NCI-H128 (cell line): Measurements from ENCODE around the gene POU2AF2.

Experiments
- DNase-seq: peaks from one replicate; lab custom pipeline; 2025; ENCODE audit not compliant: unreplicated experiment; lab: John Stamatoyannopoulos, UW

Gene POU2AF2

DNA sequence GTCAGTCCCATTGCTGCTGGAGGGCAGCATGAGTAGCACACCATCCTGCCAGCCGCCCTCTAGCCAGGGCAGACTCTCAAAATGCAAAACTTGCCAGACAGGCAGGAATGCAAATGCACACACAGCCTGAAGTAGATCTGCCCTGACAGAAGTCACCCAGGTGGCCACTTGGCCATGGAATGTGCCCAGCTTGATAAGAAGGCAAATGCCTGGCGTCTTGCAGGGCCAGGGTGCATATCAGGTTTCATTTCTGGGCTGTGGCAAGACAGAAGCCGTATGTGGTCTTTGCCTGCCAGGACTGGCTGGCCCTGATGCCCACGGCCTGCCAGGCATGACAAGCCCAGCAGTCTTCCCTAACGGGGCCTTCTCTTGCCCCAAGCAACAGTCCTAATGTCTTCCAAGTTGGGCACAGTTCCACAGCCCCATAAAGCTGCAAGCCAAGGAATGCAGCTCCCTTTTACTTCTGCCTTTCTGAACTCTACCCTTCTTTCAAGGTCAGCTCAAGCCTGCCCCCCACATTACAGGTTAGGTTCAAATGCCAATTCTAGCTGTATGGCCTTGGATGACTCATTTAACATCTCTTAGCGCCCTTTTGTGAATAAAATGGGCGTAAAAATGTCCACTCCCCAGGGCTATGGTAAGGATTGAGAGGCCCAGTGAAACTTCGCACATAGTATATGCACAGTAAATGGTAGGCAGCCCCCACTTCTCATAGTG lies 82.5 kb downstream of the POU2AF2 start:
- DNase-seq: no peak

DNA sequence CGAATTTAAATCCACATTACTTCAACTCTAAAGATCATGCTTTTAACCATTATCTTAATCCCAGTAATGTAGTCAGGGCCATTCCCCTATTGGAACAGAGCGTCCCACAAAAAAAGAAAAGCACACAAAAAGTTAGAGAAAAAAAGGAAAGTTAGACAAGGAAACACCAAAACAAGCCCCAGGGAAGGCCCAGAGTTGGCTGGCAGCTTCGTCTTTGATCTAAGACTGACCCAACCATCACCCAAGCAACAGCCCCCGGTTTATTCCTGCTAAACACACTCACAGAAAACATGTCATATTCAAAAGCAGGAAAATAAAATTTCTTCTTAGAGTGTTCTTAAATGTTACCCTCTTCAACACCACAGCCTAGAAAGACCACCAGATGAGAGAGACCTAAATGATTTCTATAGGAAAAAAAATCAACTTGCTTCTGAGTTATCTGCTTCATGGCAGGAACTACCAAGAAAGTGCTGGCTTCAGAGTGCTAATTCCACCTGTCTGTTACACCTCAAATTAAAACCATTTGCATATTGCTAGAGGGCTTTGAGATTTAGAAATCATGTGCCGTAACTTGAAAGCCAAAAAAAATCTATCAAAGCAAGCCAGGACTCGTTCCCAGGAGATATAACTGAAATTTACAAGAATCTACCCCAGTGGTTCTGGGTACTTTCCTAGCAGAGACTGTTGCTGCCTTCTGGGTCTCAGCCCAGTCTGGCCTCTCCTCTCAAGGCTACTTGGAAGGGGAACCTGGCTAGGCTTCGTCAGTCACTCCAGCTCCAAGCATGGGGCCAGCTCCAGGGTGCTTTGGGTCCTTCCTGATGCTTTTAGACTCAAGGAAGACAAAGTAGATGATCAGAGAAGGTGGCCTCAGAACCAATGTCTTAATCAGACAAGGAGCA lies 84.0 kb downstream of the POU2AF2 start:
- no peak for DNase-seq

DNA sequence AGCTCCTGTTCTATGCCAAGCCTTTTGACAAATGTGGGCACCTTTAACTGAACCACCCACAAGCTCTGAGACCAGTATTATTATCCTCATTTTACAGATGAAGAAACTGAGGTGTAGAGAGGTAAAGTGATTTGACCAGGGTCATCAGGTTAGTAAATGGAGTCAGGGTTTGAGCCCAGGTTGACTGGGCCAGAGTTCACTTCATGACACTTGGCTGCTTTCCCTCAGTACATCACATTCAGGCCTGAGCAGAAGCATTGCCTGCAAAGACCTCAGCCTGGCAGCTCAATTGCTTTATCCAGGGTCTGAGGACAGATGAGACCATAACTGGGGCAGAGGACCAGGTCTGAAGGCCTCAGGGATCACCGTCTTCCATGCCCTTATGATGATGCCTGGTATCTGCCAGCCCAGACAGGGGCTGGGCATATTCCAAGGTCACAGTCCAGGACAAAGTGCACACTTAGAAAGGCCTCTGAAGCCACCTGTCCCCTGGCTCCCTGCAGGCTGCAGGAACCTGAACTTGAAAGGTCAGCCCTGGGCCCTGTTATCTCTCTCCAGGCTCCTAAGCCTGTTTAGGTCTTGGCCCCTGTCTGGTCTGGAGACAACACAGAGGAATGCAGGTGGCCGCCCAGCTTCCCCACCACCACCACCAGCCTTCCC lies 84.8 kb downstream of the POU2AF2 start:
- no peak for DNase-seq

DNA sequence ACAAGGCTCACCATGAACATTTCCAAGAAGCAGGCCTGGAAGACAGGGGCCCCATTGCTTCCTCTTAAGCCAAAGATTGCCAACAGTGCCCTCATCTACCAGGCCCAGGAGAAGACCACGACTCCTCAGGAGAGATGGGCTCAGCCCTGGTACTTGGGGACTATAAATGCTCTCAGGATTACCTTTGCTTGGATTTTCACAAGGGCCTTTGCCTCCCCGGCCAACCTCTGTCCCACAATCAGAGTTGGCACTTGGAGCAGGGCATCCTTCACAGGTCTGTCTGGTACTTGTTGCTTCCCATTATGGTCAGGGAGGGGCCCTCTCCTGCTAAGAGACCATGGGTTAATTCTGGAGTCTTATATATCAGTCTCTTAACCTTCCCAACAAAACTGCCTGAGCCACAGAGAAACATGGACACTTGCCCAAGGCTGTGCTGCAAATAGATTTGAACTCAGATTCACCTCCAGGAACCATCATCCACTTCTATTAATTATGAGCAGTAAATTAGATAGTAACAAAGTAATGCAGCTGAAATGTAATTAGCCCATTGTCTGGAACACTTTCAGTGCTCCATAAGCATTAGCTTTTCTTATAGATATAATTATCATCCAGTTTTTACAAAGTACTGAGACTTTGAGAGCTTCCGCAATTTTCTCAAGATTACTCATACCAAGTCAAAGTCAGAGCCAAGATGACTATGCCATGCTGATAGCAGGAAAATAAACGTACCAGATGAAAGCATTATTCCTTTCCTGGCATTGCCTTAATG lies 86.4 kb downstream of the POU2AF2 start:
- no peak for DNase-seq

DNA sequence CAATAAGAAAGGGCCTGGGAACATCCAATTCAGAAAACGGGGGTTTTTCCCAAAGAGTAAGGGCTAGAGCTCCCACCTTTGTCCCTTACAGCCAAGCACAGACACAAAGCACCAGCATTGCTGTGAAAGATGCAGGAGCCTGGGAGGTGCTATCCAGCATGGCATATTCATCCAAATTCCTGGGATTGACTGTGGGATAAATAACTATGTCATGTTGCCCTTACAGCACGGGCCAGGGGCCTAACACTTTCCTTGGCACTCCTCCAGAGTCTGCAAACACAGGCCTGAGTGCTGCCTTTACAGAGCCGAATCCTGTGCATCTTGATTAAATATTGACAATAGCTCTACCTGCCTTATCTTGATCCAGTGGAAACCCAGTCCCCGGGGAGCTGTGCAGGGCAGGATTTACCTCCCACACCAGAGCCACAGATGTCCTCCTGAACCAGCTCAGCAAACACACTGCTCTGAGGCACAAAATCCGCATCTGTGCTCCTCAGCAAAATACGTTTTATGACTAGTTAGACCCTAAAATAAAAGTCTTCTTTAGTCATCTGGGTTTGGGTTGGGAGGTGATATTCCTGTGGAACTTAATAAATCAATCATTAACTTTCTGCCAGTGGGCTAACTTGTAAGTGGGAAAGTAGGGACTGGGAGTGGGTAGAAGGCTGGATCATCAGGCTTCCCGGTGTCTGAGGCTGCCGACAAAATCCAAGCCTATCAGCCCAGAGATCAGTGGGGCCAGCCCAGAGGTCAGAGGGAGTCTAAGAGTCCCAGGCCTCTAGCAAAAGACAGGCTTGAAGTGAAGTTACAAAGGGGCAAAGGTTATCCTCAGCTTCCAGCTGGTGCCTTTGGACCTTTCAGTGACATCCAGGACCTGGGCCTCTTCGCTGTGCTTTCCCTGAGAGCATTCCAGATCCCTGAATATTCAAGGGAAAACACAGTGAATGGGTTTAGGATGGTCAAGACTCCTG lies 89.3 kb downstream of the POU2AF2 start:
- DNase-seq: no peak

DNA sequence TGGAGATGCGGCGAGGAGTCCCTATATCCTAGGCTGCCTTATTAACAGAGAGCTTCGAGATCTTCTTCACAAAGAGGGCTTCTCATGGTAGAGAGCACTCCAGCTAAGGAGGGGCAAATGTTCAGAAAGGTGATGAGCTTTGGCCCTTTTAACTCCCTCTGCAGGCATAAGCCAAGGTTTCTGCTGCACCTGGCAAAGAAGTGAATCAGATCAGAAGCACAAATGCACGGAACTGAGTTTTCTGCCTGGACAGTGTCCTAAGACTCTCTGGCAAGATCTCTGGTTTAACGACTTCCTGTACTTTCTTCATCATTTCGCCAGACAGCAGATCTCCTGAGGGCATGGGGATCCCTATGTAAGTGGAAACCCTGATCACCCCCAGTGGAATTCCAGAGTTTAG lies 90.0 kb downstream of the POU2AF2 start:
- no peak for DNase-seq
